HG02852 (cell line): Measurements from ENCODE around the gene CRADD.

Experiments used
- ATAC-seq: cut with Tn5 transposase; IDR thresholded peaks from one replicate; pipeline ENCODE4 v1.9.1; 2021; ENCODE audit warnings: mild to moderate bottlenecking, moderate library complexity; ENCODE audit not compliant: unreplicated experiment

The CRADD gene

DNA sequence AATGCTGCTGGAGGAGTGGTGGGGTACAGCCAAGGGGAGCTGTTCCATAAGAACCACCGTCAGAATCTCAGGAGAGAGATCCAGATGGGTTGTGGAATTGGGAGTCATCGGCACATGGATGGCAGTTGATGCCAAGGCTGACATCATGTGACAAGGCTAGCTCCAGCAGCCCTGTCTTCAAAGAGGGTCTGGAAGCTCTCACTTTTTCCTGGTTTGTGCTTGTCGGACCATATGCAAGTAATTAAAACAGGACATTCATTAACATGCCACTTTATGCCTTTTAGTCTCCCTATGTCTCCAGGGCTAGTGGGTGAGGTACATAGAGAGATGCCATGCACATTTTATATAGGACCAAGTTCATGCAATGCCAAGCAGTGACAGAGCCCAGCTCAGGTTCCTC, 211.8 kb downstream of the CRADD start:
- ATAC-seq, result no peak

DNA sequence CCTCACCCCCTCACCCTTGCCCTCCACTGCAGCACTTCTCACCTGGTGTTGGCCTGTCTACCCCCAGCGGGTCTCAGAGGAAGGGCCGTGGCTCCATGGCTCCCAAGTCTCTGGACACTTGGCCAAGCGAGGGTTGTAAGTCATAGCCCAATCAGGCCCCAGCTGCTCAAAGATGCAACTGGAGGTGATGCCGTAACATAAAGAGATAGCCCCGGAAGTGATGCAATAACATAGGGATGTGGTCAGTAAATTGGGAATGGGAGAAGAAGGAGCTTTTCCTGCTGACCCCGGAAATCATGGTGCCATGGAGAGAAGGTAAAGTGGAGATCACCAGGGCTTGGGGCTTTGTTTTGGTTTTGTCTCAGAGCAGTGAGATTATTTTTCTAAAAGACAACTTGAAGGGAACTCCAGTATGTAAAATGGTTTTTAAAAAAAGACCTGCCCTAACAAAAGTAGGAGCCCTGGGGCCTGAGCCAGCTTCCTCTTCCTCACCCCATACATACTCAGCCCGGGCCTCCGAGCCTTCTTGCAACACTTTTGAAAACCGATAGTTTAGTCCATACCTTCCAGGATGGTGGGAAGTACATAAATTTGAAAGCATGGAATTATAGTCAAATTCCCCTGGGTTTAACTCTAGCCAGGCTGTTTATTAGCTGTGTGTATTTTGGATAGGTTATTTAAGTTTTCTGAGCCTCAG, 212.5 kb downstream of the CRADD start:
- no peak for ATAC-seq

DNA sequence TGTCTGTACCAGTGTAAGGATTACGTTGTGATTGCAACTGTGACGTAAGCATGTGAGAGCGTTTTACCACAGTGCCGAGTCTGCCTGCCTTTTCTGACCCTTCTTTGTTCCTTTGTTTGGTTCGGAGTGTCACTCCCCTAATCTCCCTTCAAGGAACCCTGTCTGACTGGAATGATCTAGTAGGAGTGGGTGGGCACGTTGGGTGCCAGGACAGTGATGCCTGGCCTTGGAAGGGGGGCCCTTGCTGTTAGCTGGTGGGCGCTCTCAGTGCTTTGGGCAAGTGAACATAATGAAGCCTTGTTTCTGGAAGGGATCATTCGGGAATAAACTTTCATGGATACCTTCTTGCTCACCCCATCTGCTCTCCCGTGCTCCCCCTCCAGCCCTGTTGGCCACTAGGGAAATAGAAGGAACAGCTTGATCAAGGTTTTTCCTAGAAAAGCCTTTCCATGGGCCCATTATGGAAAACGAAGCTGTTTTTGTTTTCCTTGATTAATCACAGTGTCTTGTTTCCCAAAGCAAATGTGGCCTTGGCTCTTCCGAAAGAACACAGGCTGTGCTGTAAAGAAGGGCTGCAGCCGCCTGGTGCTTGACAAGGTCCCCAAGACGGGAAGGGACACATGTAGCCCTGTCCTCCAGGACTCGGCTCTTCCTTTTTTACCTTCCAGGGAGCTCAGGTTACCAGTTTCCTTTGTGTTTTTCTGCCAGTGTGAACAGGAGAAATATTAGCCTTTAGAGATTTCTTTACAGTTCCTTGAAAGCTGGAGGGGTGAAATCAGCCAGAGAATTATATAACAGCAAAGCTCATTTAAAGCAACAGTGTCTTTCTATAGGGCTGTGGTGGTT, 215.5 kb downstream of the CRADD start:
- ATAC-seq, result no peak

DNA sequence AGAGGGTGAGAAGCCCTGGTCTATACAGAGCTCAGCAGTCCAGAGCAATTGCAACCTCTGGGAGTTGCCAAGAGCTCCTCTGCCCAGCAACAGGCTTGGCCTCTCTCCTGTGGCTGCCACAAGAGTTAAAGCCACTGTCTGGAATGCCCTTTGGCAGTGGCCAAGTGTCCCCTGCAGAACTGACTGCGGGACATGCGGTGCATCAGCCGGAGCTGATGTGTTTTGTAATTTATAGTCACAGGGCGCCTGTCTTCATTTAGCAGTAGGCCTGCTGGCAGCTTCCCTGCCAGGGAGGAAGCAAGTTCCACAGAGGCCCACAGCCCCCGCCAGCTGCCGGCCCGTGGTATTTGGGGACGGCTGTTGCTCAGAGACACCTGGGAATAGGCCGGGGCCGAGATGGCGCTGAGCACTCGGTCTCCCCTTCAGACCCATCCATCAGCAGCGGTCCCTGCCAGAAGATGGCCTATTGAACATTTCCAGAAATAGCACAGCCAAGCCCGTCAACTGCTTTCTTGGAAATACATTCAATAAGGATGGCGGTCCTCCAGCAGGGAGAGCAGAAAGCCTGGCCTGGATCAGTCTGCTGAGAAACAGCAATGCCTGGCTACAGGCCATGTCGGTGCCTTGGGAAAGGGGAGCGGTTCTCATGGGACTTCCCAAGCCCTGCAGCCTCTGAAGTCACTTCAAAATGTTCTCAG, 217.4 kb downstream of the CRADD start:
- ATAC-seq, result no peak

DNA sequence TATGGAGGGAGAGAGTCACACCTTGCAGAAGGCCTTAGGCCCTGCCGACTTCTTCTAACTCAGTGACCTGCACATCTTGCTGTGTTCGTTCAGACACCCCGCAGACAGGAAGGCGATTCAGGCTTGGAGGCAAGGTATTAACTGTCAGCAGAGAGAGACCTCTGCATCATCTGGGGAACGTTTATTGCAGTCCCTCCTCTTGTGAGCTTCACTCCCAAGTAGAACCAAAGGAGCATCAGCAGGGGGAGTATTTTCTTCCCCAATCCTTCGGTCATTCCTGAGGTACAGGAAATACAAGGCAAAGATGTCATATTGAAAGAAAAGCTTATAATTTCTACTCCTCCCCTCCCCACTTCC, 217.9 kb downstream of the CRADD start:
- ATAC-seq, result no peak

DNA sequence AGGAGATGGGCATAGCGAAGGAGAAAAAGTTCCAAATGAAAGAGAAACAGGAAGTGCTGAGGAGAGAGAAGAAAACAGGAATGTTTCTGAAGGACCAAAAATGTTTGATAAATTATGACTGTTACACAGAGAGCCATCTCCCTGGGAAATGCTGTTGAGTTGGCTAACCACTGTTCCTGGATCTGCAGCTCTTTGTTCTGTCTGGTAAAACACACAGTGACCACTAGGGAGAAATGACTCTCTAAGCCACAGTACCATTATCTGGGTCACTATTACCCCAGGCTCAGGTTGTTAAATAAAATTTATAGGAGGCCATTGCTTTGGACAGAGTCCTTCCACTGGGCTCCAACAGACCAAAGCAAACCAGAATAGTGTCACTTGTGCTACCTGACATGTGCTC, 219.3 kb downstream of the CRADD start:
- ATAC-seq, result no peak

DNA sequence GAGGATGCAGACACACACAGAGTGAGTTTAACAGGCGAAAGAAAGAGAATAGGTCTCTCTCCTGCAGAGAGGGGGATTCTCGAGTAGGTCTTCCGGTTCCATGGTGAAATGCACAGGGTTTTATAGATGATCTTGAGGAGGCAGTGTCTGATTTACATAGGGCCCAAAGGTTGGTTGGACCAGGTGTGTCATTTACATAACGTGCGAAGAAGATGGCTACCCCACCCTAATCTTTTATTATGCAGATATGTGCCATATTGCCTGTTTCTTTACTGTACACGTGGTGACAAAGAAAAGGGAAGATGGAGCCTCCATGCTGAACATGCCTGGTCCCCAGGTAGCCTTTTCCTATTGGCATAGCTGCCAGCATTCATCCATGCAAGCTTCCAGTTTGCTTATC, 219.8 kb downstream of the CRADD start:
- no peak for ATAC-seq

DNA sequence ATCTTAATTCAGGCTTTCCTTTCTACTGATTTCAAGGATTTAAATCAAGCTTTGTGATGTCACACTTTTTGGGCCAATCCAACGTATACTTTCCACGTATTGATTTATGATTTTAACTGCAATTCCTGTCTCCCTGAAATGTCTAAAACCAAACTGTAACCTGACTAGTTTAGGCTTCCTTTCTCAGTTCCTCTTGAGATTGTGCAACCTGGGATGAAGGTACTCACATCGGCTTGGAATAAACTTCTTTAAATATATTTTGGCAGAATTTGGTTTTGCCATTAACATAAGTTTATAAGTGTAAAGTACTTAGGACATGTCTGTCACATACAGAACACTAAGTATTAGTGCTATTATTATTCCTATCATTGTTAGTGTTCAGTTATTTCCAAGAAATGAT, 224.6 kb downstream of the CRADD start:
- no peak for ATAC-seq

DNA sequence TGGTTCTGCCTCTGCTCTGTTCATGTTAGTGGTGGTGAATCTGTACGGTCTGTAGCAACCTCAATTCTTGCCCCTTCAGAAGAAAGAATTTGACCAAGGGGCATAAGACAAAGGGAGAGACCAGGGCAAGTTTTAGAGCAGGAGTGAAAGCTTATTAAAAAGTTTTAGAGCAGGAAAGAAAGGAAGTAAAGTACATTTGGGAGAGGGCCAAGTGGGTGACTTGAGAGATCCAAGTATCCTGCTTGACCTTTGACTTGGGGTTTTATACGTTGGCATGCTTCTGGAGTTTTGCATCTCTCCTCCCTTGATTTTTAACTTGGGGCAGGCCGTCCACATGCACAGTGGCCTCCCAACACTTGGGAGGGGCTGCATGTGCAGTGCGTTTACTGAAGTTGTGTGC, 225.0 kb downstream of the CRADD start:
- ATAC-seq, result no peak

DNA sequence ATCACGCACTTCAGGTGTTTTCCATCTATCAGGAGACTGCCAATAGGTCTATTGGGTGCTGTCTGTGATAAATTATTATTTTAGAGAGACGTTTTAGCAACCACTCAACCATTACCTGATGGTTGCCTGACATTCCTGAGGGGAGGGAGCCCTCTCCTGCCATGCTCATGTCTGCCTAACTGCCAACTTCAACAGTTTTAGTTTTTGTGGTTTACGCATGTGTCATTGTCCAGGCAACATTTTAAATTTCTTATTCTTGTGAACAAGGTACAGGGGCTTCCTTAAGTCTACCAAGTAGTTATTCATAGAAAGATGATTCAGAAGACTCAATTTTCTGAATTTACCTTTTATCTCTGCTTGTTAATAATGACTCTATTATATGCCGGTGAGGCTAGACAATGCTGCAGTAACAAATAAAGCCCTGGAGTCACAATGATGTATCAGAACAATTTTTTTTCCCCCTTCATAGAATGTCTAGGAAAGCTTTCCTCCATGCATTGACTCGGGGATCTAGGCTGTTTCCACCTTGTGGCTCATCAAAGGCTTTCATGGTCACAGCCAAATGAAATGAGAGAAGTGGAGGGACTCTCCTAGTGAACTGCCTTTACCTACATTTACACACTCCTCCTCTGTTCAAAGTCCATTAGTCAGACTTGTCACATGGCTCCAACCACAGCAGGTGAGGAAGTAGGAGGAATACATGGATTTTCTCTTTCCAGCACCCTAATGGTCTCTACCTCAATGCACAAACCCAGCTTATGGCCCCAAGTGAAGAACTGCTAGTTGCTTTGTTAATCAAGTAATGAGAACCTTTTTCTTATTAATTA, 225.8 kb downstream of the CRADD start:
- no peak for ATAC-seq

DNA sequence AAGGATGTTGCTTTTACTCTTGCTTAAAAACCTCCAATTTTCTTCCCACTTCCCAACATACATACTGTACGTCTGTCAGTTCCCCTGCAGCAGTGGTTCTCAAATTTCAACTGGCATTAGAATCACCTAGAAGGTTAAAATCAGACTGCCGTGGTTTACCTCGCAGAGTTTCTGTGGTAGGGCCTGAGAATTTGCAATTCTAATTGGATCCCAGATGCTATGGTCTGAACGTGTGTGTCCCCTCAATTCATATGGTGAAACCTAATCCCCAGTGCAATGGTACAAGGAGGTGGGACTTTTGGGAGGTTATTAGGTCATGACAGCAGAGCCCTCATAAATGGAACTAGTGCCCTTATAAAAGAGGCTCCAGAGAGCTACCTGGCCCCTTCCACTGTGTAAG, 226.9 kb downstream of the CRADD start:
- no peak for ATAC-seq

DNA sequence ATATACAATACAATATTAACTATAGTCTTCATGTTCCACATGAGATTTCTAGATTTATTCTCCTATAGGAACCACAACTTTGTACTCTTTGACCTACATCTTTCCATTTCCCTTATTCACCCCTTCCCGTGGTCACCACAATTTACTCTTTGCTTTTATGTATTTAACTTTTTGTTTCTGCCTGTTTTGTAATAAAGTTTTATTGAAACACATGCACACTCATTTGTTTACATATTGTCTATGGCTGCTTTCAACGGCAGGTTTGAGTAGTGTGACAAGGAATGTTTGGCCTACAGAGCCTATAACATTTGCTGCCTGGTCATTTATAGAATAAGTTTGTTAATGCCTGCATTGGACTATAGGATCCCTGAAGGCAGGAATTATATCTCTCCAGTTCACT, 231.1 kb downstream of the CRADD start:
- no peak for ATAC-seq

DNA sequence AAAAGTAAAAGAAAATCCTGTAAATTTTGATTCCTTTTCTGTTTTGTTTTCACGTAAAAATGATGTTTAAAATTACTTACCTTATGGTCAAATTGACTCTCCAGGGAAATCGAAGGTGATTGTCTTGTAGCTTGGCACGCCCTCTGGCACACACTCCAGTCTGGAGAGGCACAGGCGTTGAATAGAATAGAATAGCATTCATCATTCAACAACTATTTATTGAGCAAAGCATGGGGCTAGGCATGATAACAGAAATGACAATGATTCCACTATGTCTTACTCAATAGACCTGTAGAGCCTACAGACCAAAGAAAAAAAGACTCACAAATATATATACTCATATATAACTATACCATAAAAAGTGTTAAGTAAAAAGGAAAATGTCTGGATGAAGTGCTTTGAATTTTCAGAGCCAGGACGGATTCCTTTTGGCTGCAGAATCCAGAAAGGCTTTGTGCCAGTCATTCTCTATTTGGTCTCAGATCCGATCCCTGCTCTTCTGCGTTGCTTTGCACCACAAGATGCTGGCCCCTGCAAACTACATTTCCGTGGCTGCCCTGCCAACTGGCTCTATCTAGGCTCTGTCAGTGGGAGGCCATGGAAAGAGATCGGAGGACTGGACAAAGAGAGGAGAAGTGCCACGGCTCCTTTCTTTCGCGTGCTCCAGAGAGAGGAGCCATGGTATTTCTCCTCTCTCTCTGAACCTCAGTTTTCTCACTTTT, 231.8 kb downstream of the CRADD start:
- no peak for ATAC-seq

DNA sequence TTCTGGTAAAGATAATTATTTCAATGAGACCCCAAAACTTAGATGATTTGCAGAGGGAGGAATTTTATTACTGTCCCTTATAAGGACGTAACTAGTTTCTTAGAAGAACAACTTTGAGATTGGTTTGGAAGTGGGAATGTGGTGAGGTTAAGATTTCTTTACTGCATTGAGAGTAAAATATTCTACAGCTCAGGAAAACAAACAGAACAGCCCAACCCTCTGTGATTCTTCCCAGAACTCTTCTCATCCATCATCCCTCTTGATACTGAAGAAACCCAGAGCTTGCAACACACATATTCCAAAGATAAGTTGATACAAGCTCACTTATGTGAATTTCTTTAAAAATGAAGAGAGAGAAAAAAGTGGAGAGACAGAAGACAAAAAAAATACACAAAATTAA, 234.2 kb downstream of the CRADD start:
- no peak for ATAC-seq

DNA sequence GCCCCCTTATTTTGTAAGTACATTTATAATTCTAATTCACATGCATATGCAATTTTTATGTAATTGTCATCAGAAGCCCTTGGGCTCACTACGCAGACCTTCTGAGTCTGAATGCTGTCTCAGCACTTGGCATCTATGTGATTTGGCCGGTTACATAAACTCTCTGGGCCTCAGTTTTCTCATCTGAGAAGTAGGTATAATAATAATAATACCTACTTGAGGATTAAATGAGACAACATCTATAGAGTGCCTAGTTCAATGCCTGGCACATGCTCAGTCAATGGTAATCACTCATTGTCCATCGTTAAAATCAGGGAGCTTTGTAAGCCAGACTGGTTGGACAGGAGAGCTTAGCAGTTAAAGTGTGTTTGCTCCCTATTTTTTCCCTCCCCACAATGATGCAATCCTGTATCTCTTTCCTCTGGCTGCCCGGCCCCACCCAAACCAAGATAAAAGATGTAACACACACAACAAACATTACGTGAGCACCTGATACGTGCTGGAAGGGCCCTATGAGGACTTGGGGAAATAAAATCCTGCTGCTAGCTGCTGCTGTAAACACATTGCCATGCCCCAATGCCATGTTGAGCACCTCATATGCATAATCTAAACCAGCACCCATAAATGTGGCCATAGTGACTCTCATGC, 235.0 kb downstream of the CRADD start:
- ATAC-seq, result no peak

DNA sequence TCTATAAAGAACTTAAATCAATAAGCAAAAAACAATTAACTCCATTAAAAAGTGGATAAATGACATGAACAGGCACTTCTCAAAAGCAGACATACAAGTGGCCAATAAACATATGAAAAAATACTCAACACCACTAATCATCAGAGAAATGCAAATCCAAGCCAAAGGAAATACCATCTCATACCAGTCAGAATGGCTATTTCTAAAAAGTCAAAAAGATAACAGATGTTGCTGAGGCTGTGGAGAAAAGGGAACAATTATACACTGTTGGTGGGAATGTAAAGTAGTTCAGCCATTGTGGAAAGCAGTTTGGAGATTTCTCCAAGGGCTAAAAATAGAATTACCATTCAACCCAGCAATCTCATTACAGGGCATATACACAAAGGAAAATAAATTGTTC, 236.7 kb downstream of the CRADD start:
- ATAC-seq, result no peak

DNA sequence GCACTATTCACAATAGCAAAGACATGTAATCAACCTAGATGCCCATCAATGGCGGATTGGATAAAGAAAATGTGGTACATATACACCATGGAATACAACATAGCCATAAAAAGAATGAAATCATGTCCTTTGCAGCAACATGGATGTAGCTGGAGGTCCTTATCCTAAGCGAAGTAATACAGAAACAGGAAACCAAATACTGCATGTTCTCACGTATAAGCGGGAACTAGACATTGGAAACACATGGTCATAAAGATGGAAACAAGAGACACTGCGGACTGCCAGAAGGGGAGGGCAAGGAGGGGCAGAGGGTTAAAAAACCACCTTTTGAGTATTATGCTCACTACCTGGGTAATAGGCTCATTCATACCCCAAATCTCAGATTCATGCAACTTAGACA, 237.1 kb downstream of the CRADD start:
- no peak for ATAC-seq

DNA sequence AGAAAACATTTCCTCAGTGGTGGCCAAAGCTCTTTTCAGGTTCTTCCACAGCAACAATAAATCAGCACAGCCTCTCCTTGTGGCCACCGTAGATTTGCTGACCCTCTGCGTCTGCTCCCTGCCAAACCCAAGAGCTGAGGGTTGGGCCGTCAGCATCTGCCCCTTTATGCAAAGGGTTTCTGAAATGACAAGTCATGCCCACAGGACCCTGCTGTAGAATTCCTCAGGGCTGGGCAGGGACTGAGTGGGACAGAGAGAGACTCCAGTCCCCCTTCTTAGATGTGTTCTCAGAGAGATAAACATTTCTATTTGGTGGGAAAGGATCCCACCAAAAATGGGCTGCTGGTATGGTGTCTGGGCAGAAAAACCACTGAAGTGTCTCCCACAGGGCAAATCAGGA, 238.2 kb downstream of the CRADD start:
- ATAC-seq, result no peak

DNA sequence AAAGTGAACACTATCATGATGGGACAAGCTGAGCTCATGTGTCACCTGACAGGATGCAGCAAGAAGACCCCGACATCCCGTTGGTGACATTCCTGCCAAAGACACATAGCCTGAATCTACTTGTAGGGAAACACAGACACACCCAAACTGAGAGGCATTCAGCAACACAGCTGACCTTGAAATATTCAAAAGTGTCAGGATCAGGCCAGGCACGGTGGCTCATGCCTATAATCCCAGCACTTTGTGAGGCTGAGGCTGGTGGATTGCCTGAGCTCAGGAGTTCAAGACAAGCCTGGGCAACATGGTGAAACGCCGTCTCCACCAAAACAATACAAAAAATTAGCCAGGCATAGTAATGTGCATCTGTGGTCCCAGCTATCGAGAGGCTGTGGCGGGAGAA, 239.2 kb downstream of the CRADD start:
- no peak for ATAC-seq

DNA sequence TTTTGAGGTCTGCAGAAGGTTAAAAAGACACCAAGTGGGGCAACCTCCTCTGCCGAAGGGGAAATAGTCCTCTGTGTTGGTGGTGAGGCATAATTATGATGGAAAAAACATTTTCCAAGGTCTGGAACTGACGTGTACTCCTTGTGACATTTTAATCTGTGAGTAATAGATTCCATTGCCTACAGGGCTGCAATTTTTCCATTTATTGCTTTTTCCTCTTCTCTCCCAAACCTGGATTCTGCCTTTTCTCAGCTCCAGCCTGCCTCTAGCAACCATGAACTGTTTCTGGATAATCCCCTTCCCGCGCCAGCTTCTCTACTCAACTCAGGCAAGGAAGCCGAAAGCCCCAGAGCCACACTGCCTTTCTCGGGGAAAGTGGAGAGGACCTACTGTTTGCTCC, 241.1 kb downstream of the CRADD start:
- no peak for ATAC-seq
